HepG2 (cell line): Measurements from ENCODE around the gene TBC1D21. TPM values are rescaled to one million over a fixed set of nuclear protein-coding genes. Genes with fewer than 3 reads are reported as not detected.

Source experiments
- ATAC-seq: fragments of 200-7000 bp; cut with Tn5 transposase; 3 replicates; pipeline ENCODE4 v1.9.1; 2020; ENCODE audit warnings: mild to moderate bottlenecking, moderate library complexity
- BruUV-seq: library from RNA; stranded (reverse); fragments of 400-500 nt; replicated peaks from 2 replicates; lab custom pipeline; 2021; lab: Mats Ljungman, UMichigan
- CTCF ChIA-PET: fragments of 300-600 bp; formaldehyde crosslinking; extraction: SDS; loops from one replicate; lab custom pipeline; 2021; ENCODE audit warnings: low total read pairs, inconsistent platforms, low intra/inter-chr PET ratio; lab: Yijun Ruan, JAX
- POLR2A ChIA-PET: fragments of 350-600 bp; sonication (Branson Sonifier 250); formaldehyde crosslinking; loops from one replicate; lab custom pipeline; 2020; ENCODE audit warnings: antibody characterized with exemption, inconsistent platforms; lab: Yijun Ruan, JAX
- DNase-seq: peaks from one replicate; pipeline ENCODE4 v3.0.0-alpha.2; 2015; ENCODE audit warnings: low spot score
- FAIRE-seq: peaks from 3 replicates; lab custom pipeline; 2011; peaks lifted over from hg19 to GRCh38; lab: Jason Lieb, UNC
- H2AFZ ChIP-seq: one replicate; pipeline ENCODE4 v1.6.1; 2011; ENCODE audit warnings: low read length, inconsistent platforms
- H3K27ac ChIP-seq: fragments of 300-600 bp; 3 replicates; pipeline ENCODE4 v1.8.0; 2011; ENCODE audit warnings: mixed run types, mild to moderate bottlenecking, mixed read lengths, low read length, inconsistent platforms; ENCODE audit not compliant: insufficient read depth; ENCODE audit errors: extremely low read length
- H3K27me3 ChIP-seq, 2 experiments: fragments of 200-600 bp in 1 of 2; 2 replicates in 1 of 2; 3 replicates in 1 of 2; pipeline versions ENCODE4 v1.6.0 to v1.8.0; 2011; ENCODE audit warnings: low read length in 2 of 2, mild to moderate bottlenecking in 2 of 2, moderate library complexity in 2 of 2, inconsistent platforms in 1 of 2; ENCODE audit not compliant: insufficient read depth in 2 of 2, control insufficient read depth in 1 of 2
- H3K36me3 ChIP-seq, 2 experiments: fragments of 200-600 bp in 1 of 2; replicated peaks in 1 of 2; 2 replicates in 1 of 2; 3 replicates in 1 of 2; pipeline versions ENCODE4 v1.5.1 to v1.8.0; 2011; ENCODE audit warnings: low read length in 2 of 2, inconsistent platforms in 1 of 2; ENCODE audit not compliant: insufficient read depth in 2 of 2, control insufficient read depth in 1 of 2
- H3K4me1 ChIP-seq: 2 replicates; pipeline ENCODE4 v1.5.1; 2012; ENCODE audit warnings: low read length, inconsistent platforms; ENCODE audit not compliant: insufficient read depth
- H3K4me2 ChIP-seq: 2 replicates; pipeline ENCODE4 v1.6.0; 2011; ENCODE audit warnings: low read depth, low read length, inconsistent platforms
- H3K4me3 ChIP-seq, 3 experiments: fragments of 200-600 bp in 1 of 3; sonication (generic), shearing (Covaris generic) in 1 of 3; replicated peaks in 1 of 3; 2 replicates each; pipeline ENCODE4 v1.5.1; 2011 to 2016; ENCODE audit warnings: low read length in 3 of 3, inconsistent platforms in 2 of 3, low read depth in 2 of 3, mild to moderate bottlenecking in 2 of 3, control low read depth in 1 of 3, mixed read lengths in 1 of 3; ENCODE audit not compliant: insufficient read depth in 1 of 3
- H3K79me2 ChIP-seq: one replicate; pipeline ENCODE4 v1.6.1; 2011; ENCODE audit warnings: low read length, inconsistent platforms; ENCODE audit not compliant: insufficient read depth
- H3K9ac ChIP-seq: 2 replicates; pipeline ENCODE4 v1.6.0; 2011; ENCODE audit warnings: mild to moderate bottlenecking, low read depth, low read length, inconsistent platforms; ENCODE audit not compliant: insufficient read depth
- H3K9me3 ChIP-seq: 2 replicates; pipeline ENCODE4 v1.5.1; 2012; ENCODE audit warnings: mild to moderate bottlenecking, low read length
- H4K20me1 ChIP-seq: 2 replicates; pipeline ENCODE4 v1.6.0; 2011; ENCODE audit warnings: inconsistent platforms, mild to moderate bottlenecking, low read length, moderate library complexity; ENCODE audit not compliant: insufficient read depth
- ATF7-NPFF ChIP-seq: sonication (generic); formaldehyde crosslinking; IDR thresholded peaks from 2 replicates; pipeline ENCODE4 v1.8.1; 2023; ENCODE audit warnings: mild to moderate bottlenecking, low read depth, missing genetic modification reagents, moderate library complexity
- CSRNP2 ChIP-seq: sonication (generic); formaldehyde crosslinking; conservative IDR thresholded peaks from 2 replicates; pipeline ENCODE4 v1.8.0; 2022; ENCODE audit warnings: low read depth, missing genetic modification reagents
- DMTF1 ChIP-seq: sonication (generic); formaldehyde crosslinking; IDR thresholded peaks from 2 replicates; pipeline ENCODE4 v1.4.0; 2020; ENCODE audit warnings: mild to moderate bottlenecking, missing genetic modification reagents
- ELF3 ChIP-seq: IDR thresholded peaks from 2 replicates; pipeline ENCODE4 v1.6.1; 2016; ENCODE audit warnings: missing genetic modification reagents, missing compliant biosample characterization
- FOXK1 ChIP-seq: sonication (generic); formaldehyde crosslinking; IDR thresholded peaks from 2 replicates; pipeline ENCODE4 v1.4.0; 2020; ENCODE audit warnings: low read depth, missing genetic modification reagents, borderline replicate concordance
- HNRNPLL ChIP-seq: fragments of 200-400 bp; formaldehyde crosslinking; IDR thresholded peaks from 2 replicates; pipeline ENCODE4 v1.6.1; 2017; ENCODE audit warnings: mild to moderate bottlenecking, low read depth, low read length; ENCODE audit not compliant: poor library complexity, severe bottlenecking
- HOXA9 ChIP-seq: sonication (generic); formaldehyde crosslinking; IDR thresholded peaks from 2 replicates; pipeline ENCODE4 v1.8.1; 2022; ENCODE audit warnings: missing genetic modification reagents, mild to moderate bottlenecking, moderate library complexity, borderline replicate concordance
- NFE2L1 ChIP-seq: sonication (generic); formaldehyde crosslinking; IDR thresholded peaks from 2 replicates; pipeline ENCODE4 v1.4.0; 2020; ENCODE audit warnings: missing genetic modification reagents, mild to moderate bottlenecking, borderline replicate concordance
- PLRG1 ChIP-seq: fragments of 450-650 bp; conservative IDR thresholded peaks from 2 replicates; pipeline ENCODE4 v1.6.1; 2016
- TEAD3 ChIP-seq: optimal IDR thresholded peaks from 2 replicates; pipeline ENCODE3; 2016; ENCODE audit warnings: borderline replicate concordance
- ZFP1 ChIP-seq: IDR thresholded peaks from 2 replicates; pipeline ENCODE4 v1.6.1; 2016
- ZFP82 ChIP-seq: sonication (generic); formaldehyde crosslinking; IDR thresholded peaks from 2 replicates; pipeline ENCODE4 v1.5.1; 2020; ENCODE audit warnings: mild to moderate bottlenecking, missing genetic modification reagents, borderline replicate concordance
- ZKSCAN5 ChIP-seq: sonication (generic); formaldehyde crosslinking; IDR thresholded peaks from 2 replicates; pipeline ENCODE4 v1.5.1; 2020; ENCODE audit warnings: mild to moderate bottlenecking, missing genetic modification reagents
- ZNF556 ChIP-seq: sonication (generic); formaldehyde crosslinking; IDR thresholded peaks from 2 replicates; pipeline ENCODE4 v1.4.0; 2020; ENCODE audit warnings: mild to moderate bottlenecking, missing genetic modification reagents, borderline replicate concordance
- ZNF713 ChIP-seq: sonication (generic); formaldehyde crosslinking; IDR thresholded peaks from 2 replicates; pipeline ENCODE4 v1.4.0; 2020; ENCODE audit warnings: mild to moderate bottlenecking, missing genetic modification reagents
- WGBS: methylation state at CpG from one replicate; pipeline ENCODE4 v1.1.6; 2017; ENCODE audit warnings: low lambda C conversion rate; 5-methylcytosine and 5-hydroxymethylcytosine counted together
- in situ Hi-C: cut with HindIII; loops from 2 replicates; pipeline ENCODE4 v1.10.0; 2017; ENCODE audit warnings: low pct_unique_long_range_greater_than_20kb; ENCODE audit not compliant: extremely low pct_ligation_motif_present
- intact Hi-C: fragments of 100-400 bp; cut with micrococcal nuclease; formaldehyde crosslinking; loops from one replicate; pipeline ENCODE4 v1.10.0; 2022; ENCODE audit not compliant: unreplicated experiment
- polyA plus RNA-seq, 8 experiments: library from polyadenylated mRNA; depleted of rRNA in 3 of 8; stranded (reverse) in 7 of 8; unstranded in 1 of 8; fragments of >200 nt; fragmentation: Illumina TruSeq in 4 of 8; extraction: Trizol in 4 of 8; gene quantifications; 2 replicates each; pipeline versions ENCODE4 v1.2.1 to v1.2.3, GENCODE V29; 2011 to 2016; ENCODE audit warnings: low read depth in 4 of 8, missing spikeins in 1 of 8, mixed read lengths in 1 of 8; ENCODE audit not compliant: insufficient read depth in 1 of 8
- total RNA-seq, 5 experiments: library from RNA; depleted of rRNA; stranded (reverse); fragments of >200 nt; fragmentation: Illumina TruSeq; extraction: Trizol; gene quantifications; 2 replicates each; pipeline ENCODE4 v1.2.3, GENCODE V29; 2016; ENCODE audit warnings: low read depth in 1 of 5
- TF ChIP-seq, protein P1 (sequence below): sonication (generic); formaldehyde crosslinking; IDR thresholded peaks from 2 replicates; pipeline ENCODE4 v1.4.0; 2020; ENCODE audit warnings: missing genetic modification reagents
- TF ChIP-seq, protein P2 (sequence below): IDR thresholded peaks from 2 replicates; pipeline ENCODE4 v1.6.1; 2018; ENCODE audit warnings: missing genetic modification reagents
- TF ChIP-seq, protein P3 (sequence below): IDR thresholded peaks from 2 replicates; pipeline ENCODE4 v1.6.1; 2016; ENCODE audit warnings: mild to moderate bottlenecking, missing biosample characterization, missing genetic modification reagents

The TBC1D21 gene
- total and polyA plus RNA-seq, 2 of the 13 experiments (the other 11 are each of a cell fraction or from before 2014, with no cell fraction given), result not detected

GRCh38 chr15:73926219-73927002, 53.0 kb downstream of the TBC1D21 start, which contains the start of gene LOXL1:
TSS of gene LOXL1 (plus strand) at chr15:73926462. CDS start at chr15:73926784, 322 bp downstream.
- H3K79me2 ChIP-seq, result no peaks in the 10 kb centered on the region
- peak; percentile 23 for DNase-seq
- H3K27me3 ChIP-seq, result peaks cover 5 to 57% of the 10 kb centered on the region in 2 experiments; a peak in 3 of 5 replicates
- POLR2A ChIA-PET, result no interaction called here
- intact Hi-C loops, result no loop called here
- no peak within 1 kb of the TSS for H3K27ac ChIP-seq
- no peaks in the 10 kb centered on the region for H4K20me1 ChIP-seq
- no peak for FAIRE-seq
- peak; percentile 79 for ATAC-seq
- H2AFZ ChIP-seq, result no peak within 1 kb of the TSS
- H3K4me2 ChIP-seq, result peak within 1 kb of the TSS; percentile 54
- H3K4me3 ChIP-seq, result peak within 1 kb of the TSS in 2 of 3 experiments; percentile 25 to 58; a peak in 2 of 6 replicates
- peaks cover 6% of the 10 kb centered on the region; the same call in 1 of the 2 replicates for H3K4me1 ChIP-seq
- H3K9me3 ChIP-seq, result no peaks in the 10 kb centered on the region
- no peak within 1 kb of the TSS for H3K9ac ChIP-seq
- H3K36me3 ChIP-seq, result no peaks in the 10 kb centered on the region
- BruUV-seq, result no TSS peak
- 7% methylated on average over 8 of the region's 47 CpGs for WGBS
- in situ Hi-C loops, result no loop called here
- CTCF ChIA-PET, result no interaction called here
- no peak for TF ChIP-seq ZNF556 (CRISPR knock-in tag)
- TF ChIP-seq HOXA9 (CRISPR knock-in tag), result no peak
- TF ChIP-seq, protein P1, sequence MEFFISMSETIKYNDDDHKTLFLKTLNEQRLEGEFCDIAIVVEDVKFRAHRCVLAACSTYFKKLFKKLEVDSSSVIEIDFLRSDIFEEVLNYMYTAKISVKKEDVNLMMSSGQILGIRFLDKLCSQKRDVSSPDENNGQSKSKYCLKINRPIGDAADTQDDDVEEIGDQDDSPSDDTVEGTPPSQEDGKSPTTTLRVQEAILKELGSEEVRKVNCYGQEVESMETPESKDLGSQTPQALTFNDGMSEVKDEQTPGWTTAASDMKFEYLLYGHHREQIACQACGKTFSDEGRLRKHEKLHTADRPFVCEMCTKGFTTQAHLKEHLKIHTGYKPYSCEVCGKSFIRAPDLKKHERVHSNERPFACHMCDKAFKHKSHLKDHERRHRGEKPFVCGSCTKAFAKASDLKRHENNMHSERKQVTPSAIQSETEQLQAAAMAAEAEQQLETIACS, result no peak
- TF ChIP-seq CSRNP2 (CRISPR knock-in tag), result no peak
- TF ChIP-seq ZNF713 (CRISPR knock-in tag), result no peak
- no peak for TF ChIP-seq ZFP82 (CRISPR knock-in tag)
- peak; percentile 18 for TF ChIP-seq TEAD3 (CRISPR knock-in tag)
- no peak for TF ChIP-seq ATF7-NPFF (CRISPR knock-in tag)
- TF ChIP-seq ZKSCAN5 (CRISPR knock-in tag), result no peak
- TF ChIP-seq, protein P2, sequence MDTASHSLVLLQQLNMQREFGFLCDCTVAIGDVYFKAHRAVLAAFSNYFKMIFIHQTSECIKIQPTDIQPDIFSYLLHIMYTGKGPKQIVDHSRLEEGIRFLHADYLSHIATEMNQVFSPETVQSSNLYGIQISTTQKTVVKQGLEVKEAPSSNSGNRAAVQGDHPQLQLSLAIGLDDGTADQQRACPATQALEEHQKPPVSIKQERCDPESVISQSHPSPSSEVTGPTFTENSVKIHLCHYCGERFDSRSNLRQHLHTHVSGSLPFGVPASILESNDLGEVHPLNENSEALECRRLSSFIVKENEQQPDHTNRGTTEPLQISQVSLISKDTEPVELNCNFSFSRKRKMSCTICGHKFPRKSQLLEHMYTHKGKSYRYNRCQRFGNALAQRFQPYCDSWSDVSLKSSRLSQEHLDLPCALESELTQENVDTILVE (CRISPR knock-in tag), result no peak
- peak; percentile 69 for TF ChIP-seq HNRNPLL
- TF ChIP-seq ZFP1 (CRISPR knock-in tag), result no peak
- TF ChIP-seq NFE2L1, result no peak
- no peak for TF ChIP-seq FOXK1 (CRISPR knock-in tag)
- no peak for TF ChIP-seq ELF3
- no peak for TF ChIP-seq PLRG1
- TF ChIP-seq, protein P3, sequence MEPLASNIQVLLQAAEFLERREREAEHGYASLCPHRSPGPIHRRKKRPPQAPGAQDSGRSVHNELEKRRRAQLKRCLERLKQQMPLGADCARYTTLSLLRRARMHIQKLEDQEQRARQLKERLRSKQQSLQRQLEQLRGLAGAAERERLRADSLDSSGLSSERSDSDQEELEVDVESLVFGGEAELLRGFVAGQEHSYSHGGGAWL, result no peak
- no peak for TF ChIP-seq DMTF1 (CRISPR knock-in tag)
